Neural cell (in vitro differentiated cells): ENCODE data around the gene GDPD2.

ENCODE experiments used
- POLR2AphosphoS5 ChIP-seq: IDR thresholded peaks from 2 replicates; pipeline ENCODE4 v1.6.1; 2012
- TAF1 ChIP-seq: IDR thresholded peaks from 2 replicates; pipeline ENCODE4 v1.6.1; 2012; ENCODE audit warnings: low read depth
- TF ChIP-seq, protein P1 (sequence below): fragments of 450-650 bp; IDR thresholded peaks from 2 replicates; pipeline ENCODE4 v1.5.1; 2014; ENCODE audit warnings: antibody characterized with exemption, mild to moderate bottlenecking, moderate library complexity; ENCODE audit not compliant: poor library complexity, severe bottlenecking

DNA sequence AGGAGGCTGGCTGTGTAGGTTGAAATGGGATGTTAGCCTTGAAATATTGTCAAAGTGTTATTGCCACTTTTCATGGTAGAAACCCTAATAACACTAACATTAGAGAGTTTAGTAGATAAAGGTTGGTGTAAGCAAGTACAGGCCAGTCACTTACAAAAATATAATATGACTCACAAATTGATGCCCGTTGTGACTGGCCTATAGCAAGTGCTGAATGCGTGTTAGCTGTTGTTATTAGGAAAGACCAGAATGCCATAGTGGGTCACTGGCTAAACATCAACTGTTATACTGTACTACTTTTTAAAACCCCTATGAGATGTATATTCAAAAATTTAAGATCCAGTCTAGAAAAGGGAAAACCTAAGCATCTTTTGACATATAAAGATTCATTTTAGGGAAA lies 20.4 kb upstream of the GDPD2 start:
- TF ChIP-seq, protein P1, sequence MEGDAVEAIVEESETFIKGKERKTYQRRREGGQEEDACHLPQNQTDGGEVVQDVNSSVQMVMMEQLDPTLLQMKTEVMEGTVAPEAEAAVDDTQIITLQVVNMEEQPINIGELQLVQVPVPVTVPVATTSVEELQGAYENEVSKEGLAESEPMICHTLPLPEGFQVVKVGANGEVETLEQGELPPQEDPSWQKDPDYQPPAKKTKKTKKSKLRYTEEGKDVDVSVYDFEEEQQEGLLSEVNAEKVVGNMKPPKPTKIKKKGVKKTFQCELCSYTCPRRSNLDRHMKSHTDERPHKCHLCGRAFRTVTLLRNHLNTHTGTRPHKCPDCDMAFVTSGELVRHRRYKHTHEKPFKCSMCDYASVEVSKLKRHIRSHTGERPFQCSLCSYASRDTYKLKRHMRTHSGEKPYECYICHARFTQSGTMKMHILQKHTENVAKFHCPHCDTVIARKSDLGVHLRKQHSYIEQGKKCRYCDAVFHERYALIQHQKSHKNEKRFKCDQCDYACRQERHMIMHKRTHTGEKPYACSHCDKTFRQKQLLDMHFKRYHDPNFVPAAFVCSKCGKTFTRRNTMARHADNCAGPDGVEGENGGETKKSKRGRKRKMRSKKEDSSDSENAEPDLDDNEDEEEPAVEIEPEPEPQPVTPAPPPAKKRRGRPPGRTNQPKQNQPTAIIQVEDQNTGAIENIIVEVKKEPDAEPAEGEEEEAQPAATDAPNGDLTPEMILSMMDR: no peak
- no peak for TF ChIP-seq POLR2AphosphoS5
- TF ChIP-seq TAF1: no peak
